NK-92 (cell line): ENCODE results near the gene KCTD5.
"Not testable (repeated sequence)": the region's sequence is repeated elsewhere in the genome, so short reads cannot be mapped to it uniquely, and the experiment has no call there.

Experiments used
- DNase-seq: peaks from one replicate; lab custom pipeline; 2025; ENCODE audit not compliant: unreplicated experiment; lab: John Stamatoyannopoulos, UW

KCTD5 gene

GRCh38 chr16:2696601-2697250, 14.4 kb downstream of the KCTD5 start:
- DNase-seq, result not testable (repeated sequence)

GRCh38 chr16:2697401-2697948, 15.2 kb downstream of the KCTD5 start:
- no peak for DNase-seq

GRCh38 chr16:2698103-2698870, 16.0 kb downstream of the KCTD5 start:
- no peak for DNase-seq

- no peak for DNase-seq
These were observed 16.8 kb downstream of the KCTD5 start for GRCh38 chr16:2698965-2699750.

- DNase-seq, result no peak
These were observed 17.7 kb downstream of the KCTD5 start for GRCh38 chr16:2699791-2700600.

- no peak for DNase-seq
These were observed 18.5 kb downstream of the KCTD5 start for GRCh38 chr16:2700786-2701185.

- no peak for DNase-seq
These were observed 18.9 kb downstream of the KCTD5 start for GRCh38 chr16:2701272-2701671.

- no peak for DNase-seq
These were observed 19.6 kb downstream of the KCTD5 start for GRCh38 chr16:2701713-2702437.

- DNase-seq, result no peak
These were observed 20.1 kb downstream of the KCTD5 start for GRCh38 chr16:2702438-2702825.

- DNase-seq, result no peak
These were observed 20.8 kb downstream of the KCTD5 start for GRCh38 chr16:2702871-2703745.

GRCh38 chr16:2704166-2704982, 22.1 kb downstream of the KCTD5 start:
- DNase-seq, result no peak

GRCh38 chr16:2704983-2705275, 22.6 kb downstream of the KCTD5 start:
- no peak for DNase-seq

GRCh38 chr16:2705351-2705750, 23.0 kb downstream of the KCTD5 start:
- DNase-seq, result no peak

- no peak for DNase-seq
These were observed 23.8 kb downstream of the KCTD5 start for GRCh38 chr16:2706085-2706484.

- no peak for DNase-seq
These were observed 24.4 kb downstream of the KCTD5 start for GRCh38 chr16:2706611-2707311.

- DNase-seq, result no peak
These were observed 25.3 kb downstream of the KCTD5 start for GRCh38 chr16:2707368-2708289.

- no peak for DNase-seq
These were observed 25.9 kb downstream of the KCTD5 start for GRCh38 chr16:2708290-2708639.
